HG03457 (cell line): Measurements from ENCODE around the gene ANXA11.

Experiments
- ATAC-seq: cut with Tn5 transposase; IDR thresholded peaks from one replicate; pipeline ENCODE4 v1.9.1; 2021; ENCODE audit warnings: moderate number of reproducible peaks; ENCODE audit not compliant: unreplicated experiment

ANXA11 gene

GRCh38 chr10:80167471-80168161, 37.7 kb downstream of the ANXA11 start:
- no peak for ATAC-seq

GRCh38 chr10:80166581-80167470, 38.5 kb downstream of the ANXA11 start:
- ATAC-seq = no peak

- ATAC-seq = no peak
These were observed 40.2 kb downstream of the ANXA11 start for GRCh38 chr10:80165173-80165572.

- no peak for ATAC-seq
These were observed 40.7 kb downstream of the ANXA11 start for GRCh38 chr10:80164596-80164995.

- ATAC-seq = no peak
These were observed 41.5 kb downstream of the ANXA11 start for GRCh38 chr10:80163741-80164341.

- ATAC-seq = no peak
These were observed 43.8 kb downstream of the ANXA11 start for GRCh38 chr10:80161321-80162083.

- ATAC-seq = no peak
These were observed 44.7 kb downstream of the ANXA11 start for GRCh38 chr10:80160361-80161320.

DNA sequence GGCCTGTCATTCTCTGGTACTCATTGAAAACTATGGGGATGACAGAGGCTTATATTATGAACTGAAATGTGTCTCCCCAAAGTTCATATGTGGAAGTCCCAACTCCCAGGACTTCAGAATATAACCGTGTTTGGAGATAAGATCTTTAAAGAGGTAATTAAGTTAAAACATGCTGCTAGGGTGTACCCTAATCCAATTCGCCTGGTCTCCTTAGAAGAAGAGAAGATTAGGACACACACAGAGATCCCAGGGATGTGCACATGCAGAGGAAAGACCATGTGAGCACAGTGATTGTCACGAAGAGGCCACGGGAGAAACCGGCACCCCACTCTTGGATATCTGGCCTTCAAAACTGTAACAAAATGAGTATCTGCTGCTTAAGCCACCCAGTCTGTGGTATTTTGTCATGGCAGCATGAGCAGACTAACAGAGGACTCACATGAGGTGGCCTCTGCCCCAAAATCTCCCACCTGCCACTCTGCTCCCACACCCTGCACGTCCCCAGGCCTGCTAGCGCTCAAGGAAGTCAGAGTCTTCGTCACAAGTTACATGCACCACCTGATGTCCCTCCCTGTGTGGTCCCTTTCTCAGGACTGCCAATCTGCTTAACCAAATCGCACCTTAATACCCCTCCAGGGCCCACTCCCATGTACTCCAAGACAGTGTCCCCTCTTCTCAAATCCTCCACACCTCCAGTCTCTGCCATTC, 46.0 kb downstream of the ANXA11 start:
- no peak for ATAC-seq

- ATAC-seq = no peak
These were observed 46.7 kb downstream of the ANXA11 start for GRCh38 chr10:80158598-80159127.

GRCh38 chr10:80158126-80158525, 47.2 kb downstream of the ANXA11 start:
- ATAC-seq = no peak

DNA sequence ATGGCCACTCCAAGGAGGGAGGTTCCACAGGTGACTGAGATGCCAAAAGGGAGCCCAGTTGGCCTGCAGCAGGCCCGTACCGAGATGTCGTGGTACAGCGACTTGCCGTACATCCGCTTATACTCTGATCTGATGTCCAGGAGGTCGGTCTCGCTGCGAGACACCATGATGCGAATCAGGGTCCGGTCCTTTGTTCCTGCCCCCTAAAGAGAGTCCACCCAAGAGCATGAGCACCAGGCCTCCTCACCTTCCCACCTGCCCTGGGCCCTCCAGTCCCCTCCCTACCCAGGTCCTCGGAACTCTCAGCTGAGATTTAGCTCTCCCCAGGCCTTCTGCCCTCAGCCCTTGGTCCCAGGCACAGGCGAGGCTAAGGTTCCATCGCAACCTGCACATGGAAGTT, 47.8 kb downstream of the ANXA11 start:
- ATAC-seq = no peak

- no peak for ATAC-seq
These were observed 49.1 kb downstream of the ANXA11 start for GRCh38 chr10:80156216-80156615.

DNA sequence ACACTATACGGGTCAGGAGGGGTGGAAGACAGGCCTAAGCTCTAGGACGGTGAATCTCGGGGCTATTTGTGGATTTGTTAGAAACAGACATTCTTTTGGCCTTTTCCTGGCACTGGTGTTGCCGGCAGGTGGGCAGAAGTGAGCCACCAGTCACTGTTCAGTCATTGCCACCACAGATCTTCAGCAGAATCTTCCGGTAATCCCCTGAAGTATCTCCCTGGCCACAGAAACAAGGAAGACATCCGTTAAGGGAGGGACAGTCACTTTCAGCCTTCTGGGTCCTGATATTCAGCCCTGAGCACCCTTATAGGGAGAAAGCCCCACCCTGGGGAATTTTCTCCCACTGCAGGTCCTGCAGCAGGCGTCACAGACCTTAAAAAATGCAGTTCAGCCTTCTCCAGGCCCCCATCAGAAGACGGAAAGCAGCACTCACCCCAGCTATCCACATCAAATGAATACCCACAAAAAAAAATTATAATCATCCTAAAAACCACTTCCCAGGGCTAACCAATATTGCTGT, 49.6 kb downstream of the ANXA11 start:
- ATAC-seq = no peak

DNA sequence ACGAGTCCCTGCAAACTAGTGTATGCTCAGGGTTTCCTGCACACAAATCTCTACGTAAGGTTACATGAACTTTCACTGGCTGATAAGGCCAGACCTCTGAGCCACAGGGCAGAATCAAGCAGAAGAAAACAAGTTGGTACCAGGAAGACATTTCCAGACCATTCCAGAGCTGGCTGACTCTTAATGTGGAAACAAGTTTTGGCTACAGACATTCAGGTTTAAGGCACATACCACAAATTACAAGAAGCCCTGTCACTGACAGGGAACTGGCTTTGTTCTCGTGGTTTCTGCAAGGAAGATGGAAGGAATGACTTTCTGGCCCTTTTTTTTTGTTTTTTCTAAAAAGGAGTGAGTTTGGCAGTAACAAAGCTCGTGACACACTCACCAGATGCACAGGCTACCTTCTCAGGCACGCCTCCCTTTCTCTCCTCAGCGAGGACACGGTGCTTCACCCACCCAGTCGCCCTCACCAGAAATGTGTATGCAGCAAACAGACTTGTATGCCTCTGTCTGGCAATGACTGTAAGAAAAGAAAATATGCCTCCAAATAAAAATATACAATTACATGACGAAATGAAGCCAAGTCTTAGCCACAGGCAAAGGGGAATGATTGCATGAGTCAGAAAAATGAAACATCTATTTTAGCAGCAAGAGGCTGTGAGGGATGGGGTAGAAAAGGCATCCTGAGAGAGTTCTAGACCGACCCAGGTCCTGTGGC, 50.2 kb downstream of the ANXA11 start:
- ATAC-seq = no peak

GRCh38 chr10:80154626-80154977, 50.7 kb downstream of the ANXA11 start:
- no peak for ATAC-seq

- ATAC-seq = no peak
These were observed 51.9 kb downstream of the ANXA11 start for GRCh38 chr10:80153460-80153859.

DNA sequence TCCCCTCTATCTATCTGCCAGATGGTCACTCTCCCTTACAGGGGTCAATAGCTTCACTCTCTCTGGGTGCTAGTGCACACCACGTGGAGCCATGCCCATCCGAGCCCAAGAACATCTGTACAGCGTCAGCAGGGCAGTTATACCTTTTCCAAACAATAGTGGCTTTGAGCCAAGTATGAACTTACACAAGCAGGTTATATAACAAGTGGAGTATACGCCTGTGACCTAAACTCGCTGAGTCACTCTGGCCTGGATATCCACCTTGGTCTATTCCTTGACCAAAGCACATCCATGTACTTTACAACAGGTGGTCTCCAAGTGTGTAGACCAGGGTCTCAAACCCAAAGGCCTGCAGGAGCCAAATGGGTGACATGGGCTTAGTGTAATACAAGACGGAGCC, 52.5 kb downstream of the ANXA11 start:
- ATAC-seq = no peak

GRCh38 chr10:80150172-80150571, 55.2 kb downstream of the ANXA11 start:
- ATAC-seq = no peak
